ENCODE data around the gene SRSF7.

GRCh38 chr2:38750011-38750890 lies 910 bp downstream of the SRSF7 start:
- TF ChIP-seq ZFP3 (CRISPR knock-in tag; IDR thresholded peaks at IDR 0.05) (no peak), POU6F1 (CRISPR knock-in tag; IDR thresholded peaks at IDR 0.05; ENCODE audit: borderline replicate concordance, low read depth) (no peak), TOX (CRISPR knock-in tag; IDR thresholded peaks at IDR 0.05; ENCODE audit: borderline replicate concordance) (no peak), ZNF565 (CRISPR knock-in tag; conservative IDR thresholded peaks at IDR 0.05; ENCODE audit: low read depth) (no peak), ARNTL (CRISPR knock-in tag; IDR thresholded peaks at IDR 0.05; ENCODE audit: borderline replicate concordance, low read depth) (no peak), RARB (CRISPR knock-in tag; IDR thresholded peaks at IDR 0.05) (no peak)
- TF ChIP-seq, protein P1, sequence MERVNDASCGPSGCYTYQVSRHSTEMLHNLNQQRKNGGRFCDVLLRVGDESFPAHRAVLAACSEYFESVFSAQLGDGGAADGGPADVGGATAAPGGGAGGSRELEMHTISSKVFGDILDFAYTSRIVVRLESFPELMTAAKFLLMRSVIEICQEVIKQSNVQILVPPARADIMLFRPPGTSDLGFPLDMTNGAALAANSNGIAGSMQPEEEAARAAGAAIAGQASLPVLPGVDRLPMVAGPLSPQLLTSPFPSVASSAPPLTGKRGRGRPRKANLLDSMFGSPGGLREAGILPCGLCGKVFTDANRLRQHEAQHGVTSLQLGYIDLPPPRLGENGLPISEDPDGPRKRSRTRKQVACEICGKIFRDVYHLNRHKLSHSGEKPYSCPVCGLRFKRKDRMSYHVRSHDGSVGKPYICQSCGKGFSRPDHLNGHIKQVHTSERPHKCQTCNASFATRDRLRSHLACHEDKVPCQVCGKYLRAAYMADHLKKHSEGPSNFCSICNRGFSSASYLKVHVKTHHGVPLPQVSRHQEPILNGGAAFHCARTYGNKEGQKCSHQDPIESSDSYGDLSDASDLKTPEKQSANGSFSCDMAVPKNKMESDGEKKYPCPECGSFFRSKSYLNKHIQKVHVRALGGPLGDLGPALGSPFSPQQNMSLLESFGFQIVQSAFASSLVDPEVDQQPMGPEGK (CRISPR knock-in tag; IDR thresholded peaks at IDR 0.05; ENCODE audit: borderline replicate concordance), result no peak
- TF ChIP-seq, protein P2, sequence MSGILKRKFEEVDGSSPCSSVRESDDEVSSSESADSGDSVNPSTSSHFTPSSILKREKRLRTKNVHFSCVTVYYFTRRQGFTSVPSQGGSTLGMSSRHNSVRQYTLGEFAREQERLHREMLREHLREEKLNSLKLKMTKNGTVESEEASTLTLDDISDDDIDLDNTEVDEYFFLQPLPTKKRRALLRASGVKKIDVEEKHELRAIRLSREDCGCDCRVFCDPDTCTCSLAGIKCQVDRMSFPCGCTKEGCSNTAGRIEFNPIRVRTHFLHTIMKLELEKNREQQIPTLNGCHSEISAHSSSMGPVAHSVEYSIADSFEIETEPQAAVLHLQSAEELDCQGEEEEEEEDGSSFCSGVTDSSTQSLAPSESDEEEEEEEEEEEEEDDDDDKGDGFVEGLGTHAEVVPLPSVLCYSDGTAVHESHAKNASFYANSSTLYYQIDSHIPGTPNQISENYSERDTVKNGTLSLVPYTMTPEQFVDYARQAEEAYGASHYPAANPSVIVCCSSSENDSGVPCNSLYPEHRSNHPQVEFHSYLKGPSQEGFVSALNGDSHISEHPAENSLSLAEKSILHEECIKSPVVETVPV (CRISPR knock-in tag; IDR thresholded peaks at IDR 0.05), result no peak

Measured in SK-N-SH treated with all-trans-retinoic acid at 6 μM for 48 hours (cell line).